ENCODE results near the gene BBS1.
A peak's percentile ranks its signal among the peaks of the same experiment; 100 is the strongest.
"Not testable (repeated sequence)": the region's sequence is repeated elsewhere in the genome, so short reads cannot be mapped to it uniquely, and the experiment has no call there.

Gene BBS1

DNA sequence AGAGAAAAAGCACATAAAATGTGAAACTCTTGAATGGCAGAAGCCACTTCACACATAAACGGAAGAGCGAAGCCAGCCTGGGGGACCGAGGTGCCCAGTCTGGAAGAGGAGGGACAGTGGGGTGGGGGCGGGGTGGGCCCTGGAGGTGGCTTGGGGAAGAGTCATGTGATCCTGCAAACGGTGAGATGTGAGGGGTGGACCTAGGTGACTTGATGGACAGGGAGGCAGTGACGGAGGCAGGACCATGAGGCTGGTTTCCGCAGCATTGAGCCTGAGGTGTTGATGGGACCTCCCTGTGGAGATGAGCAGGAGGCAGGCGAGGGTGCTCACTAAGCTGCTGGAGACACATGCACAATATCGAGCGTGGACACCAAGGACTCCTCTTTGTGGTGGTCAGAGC is 18.6 kb downstream of the BBS1 start:
- DNase-seq: no peak

DNA sequence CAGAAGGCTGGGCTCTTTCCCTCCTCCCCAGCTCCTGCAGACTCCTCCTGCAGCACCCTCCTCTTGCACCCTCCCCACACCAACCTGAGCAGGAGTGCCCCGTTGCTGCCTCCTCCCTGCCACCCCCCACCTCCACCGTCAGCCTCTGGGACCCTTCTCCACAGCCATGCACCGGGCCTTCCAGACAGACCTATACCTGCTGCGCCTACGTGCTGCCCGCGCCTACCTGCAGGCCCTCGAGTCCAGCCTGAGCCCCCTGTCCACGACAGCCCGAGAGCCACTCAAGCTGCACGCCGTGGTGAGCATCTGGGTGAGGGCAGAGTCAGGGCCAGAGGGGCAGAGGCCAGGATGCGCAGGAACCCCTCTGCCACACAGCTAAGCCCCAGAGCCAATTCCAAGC is 19.2 kb downstream of the BBS1 start:
- no peak for DNase-seq

DNA sequence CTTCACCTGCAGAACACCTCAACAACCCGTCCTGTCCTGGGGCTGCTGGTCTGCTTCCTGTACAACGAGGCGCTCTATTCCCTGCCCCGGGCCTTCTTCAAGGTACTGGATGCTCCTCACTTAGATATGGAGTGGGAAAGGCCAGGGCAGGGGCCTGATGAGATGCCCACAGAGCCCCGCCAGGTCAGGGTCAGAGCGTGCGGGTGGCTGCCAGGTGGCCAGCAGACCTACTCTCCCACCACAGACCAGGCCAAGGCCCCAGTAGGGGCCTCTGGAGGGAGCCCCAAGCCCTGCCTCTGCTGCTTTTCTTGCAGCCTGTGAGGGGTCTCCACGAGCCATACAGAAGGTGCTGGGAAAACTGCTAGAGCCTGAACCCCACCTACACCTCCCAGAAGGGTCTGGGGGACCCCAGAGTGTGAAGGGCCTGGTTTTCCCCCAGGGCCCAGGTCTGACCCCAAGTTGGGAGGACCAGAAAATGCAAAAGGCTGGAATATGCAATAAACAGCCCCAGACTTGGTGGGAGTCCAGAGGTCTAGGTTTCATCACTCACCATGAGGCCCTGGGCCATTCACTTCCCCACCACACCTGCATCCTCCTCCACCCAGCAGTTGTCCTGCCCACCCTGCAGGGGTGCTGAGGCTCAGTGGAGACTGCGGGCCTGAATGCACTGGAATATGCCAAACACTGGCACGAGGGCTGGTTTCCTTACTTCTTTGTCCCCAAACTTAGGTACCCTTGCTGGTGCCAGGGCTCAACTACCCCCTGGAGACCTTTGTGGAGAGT is 20.7 kb downstream of the BBS1 start:
- no peak for DNase-seq

DNA sequence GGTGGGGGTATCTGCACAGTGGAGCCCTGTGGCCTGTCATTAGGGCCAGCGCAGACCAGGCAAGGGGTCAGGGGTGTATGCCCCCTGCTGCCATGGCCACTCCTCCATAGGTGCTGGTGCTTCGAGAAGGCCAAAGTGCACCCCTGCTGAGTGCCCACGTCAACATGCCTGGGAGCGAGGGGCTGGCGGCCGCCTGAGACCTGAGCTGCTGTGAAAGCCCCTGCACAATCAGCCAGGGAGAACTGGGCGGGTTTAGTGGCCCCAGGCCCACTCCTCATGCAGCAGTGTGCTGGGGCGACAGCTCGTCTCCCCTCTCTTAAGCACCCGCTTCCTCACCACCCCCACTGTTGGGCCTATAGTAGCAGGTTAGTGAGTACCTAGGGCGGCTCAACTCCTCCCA is 21.4 kb downstream of the BBS1 start:
- DNase-seq: no peak

DNA sequence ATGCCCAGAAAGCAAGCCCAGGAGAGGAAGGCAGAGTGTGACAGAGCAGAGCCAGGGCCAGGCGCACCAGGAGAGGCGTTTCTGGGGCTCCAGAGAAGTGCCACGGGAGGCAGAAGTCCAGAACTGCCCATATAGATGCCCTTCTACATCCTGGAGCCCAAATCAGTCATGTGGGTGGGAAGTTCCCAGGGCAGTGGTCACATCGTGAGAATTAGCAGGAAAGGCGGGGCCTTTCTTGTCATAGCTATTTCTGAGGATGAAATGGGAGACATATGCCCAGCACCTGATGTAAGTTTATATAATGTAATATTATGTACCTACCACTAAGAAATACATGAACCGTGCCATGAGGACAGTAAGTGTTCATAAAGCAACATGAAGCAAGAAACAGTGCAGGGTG is 22.3 kb downstream of the BBS1 start:
- DNase-seq: no peak

DNA sequence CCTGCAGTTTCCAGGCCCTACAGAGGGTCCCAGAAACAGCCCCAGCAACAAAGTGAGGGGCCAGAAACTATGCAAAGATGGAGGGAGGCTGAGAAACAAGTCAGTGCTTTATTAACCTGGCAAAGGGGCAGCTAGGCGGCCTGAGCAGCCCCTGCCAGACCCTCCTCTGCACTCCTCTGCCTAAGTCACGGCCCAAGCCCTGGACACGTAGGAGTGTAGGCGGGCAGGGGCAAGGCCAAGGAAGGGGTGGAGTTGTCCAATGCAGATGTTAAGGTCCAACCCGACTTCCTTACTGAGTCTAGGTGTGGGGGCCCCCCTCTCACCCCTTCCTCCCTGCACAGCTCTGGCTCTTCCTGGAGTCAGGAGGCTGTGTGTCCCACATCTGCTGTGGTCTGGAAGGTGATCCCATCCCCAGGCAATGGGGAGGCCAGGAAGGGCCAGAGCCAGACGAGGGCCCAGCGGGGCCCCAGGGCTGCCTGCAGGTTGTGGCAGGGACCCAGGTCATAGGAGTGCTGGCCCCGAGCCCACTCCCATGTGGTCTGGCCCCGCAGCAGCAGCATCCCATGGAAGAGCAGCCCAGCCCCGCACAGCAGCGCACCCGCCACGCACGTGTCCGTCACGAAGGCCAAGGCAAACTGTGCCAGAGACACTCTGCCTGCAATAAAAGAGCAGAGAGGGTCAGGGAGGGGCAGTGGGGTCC is 28.9 kb downstream of the BBS1 start:
- DNase-seq: no peak

DNA sequence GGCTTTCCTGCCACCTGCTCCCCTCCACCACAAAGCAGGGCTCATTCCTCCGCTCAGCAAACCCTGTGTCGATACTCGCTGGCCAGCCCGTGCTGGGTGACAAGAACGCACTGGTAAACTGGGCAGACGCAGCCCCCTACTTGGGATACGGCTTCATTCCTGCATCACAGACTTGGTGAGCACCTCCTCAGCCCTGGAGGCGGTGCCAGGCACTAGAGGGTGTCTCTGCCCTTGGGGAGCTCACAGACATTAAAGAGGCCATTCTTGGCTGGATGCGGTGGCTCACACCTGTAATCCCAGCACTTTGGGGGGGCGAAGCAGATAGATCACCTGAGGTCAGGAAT is 29.4 kb downstream of the BBS1 start:
- DNase-seq: no peak

DNA sequence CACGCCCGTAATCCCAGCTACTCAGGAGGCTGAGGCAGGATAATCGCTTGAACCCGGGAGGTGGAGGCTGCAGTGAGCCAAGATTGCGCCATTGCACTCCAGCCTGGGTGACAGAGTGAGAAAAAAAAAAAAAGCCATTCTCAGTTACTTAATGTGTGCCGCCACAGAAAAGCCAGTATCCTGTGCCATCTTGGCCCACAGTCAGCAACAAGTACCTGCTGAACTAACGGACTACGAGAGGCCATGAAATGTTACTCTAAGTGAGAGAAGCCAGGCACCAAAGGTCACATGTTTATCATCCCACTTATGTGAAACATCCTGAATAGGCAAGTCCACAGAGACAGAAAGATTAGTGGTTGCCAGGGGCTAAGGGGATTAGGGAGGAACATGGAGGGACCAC is 30.2 kb downstream of the BBS1 start:
- DNase-seq: not testable (repeated sequence)

DNA sequence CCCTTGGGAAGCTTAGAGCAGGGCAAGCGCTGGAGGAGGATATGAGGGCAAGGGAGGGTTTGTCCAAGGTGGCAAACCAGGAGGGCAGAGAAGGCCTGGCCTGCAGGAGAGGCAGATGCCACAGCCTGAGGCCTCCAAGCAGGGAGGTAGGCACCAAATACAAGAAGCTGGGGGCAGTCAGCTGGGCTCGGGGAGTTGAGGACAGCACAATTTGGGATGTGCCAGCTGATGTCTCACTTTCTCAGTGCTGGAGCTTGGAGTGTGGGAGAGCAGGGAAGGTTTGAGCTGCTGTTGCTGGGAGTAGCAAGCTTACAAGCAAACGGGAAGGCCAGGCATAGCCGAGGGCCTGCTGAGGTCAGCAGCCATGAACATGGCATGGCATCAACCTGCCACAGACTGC is 31.5 kb downstream of the BBS1 start:
- DNase-seq: peak; percentile 23

DNA sequence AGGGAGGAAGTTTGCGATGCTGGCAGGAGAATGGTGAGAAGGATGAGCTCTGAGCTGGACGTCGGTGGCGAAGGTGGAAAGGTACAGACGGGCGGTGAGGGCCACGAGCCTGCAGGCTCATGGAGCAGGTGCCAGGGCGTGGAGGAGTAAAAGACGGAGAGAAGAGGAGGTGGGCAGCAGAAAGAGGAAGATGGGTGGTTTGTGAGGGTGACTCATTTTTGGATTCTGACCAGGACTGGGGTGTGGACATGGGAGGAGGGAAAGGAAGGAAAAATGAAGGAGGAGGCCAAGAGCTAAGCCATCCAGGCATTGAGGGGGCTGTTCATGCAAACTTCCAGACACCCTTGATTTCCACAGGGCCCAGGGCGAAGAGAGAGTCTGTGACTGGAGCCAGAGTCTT is 31.9 kb downstream of the BBS1 start:
- peak; percentile 75 for DNase-seq

DNA sequence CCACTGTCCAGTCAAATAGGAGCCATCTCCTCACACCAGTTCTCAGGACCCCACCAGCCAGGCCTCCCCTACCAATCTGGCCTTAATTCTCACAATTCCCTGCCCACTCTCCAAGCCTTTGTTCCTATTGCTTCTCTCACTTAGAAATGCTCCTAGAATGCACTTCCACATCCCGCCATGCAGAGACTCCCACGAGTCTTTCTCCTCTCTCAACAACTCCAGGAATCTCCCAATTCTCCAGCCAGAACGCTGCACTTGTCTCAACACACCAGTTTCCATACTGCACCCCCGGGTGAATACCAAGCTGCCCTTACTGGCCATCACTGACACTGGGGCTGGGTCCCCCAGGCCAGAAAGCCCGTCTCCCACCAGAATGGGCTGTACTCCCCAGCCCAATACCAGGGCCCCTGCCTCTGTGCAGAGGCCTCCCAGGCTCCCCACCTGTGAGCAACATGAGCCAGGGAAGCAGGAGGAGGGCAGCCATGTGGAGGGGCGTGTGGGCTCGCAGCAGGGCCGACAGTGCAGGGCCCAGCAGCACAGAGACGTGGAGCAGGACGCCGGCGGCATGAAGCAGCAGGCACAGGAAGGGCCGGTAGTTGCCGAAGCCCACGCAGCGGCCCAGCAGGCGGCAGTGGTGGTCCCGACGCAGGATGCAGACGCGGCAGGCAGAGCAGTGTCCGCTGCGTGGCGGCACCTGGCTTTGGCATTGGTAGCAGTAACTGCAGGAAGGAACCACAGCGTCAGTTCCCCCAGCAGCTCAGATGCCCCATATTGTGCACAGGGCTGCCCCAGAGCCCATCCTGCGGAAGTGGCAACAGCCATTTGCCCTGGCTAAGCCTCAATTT is 33.0 kb downstream of the BBS1 start:
- DNase-seq: no peak

DNA sequence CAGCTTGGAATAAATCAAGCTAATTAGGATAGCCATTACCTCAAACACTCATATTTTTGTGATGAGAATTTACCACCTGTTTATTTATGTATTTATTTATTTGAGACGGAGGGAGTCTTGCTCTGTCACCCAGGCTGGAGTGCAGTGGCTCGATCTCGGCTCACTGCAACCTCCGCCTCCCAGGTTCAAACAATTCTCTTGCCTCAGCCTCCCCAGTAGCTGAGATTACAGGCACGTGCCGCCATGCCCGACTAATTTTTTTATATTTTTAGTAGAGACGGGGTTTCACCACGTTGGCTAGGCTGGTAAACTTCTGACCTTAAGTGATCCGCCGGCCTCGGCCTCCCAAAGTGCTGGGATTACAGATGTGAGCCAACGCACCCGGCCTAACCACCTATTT is 34.5 kb downstream of the BBS1 start:
- DNase-seq: not testable (repeated sequence)

DNA sequence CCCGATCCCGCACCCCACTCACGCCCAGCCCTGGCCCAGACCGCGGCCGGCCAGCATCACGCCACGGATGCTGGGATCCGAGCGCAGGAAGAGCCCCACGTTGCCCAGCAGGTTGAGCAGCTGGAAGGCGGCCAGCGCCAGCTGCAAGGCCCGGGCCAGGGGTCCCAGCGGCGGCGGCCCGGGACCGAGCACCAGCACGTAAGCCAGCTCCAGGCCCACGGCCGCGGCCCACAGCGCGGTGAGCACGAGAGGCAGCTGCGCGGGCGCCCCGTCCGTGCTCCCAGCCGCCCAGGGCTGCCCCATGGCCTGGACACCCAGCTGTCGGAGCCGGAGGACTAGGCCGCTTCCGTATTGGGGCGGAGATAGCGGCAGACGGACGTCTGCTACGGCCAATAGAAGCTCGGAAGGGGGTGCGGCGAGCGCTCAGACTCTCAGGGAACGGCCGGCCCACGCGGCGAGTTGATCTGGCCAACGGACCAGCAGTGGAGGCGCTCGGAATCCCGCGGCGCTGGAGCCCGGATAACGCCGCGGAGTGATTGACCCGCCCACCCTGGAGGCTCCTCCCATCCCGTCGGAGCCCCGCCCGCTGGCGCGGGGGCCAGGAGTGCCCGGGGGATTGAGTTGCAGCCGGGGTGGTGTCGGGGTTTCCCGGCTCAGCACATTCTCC is 35.4 kb downstream of the BBS1 start, which contains the start of gene ZDHHC24:
Gene ZDHHC24, minus strand, starts transcription at position 348 of the 667 bp plus-strand sequence. Its CDS starts 45 bp downstream, at position 303.
- peak; percentile 98 for DNase-seq

DNA sequence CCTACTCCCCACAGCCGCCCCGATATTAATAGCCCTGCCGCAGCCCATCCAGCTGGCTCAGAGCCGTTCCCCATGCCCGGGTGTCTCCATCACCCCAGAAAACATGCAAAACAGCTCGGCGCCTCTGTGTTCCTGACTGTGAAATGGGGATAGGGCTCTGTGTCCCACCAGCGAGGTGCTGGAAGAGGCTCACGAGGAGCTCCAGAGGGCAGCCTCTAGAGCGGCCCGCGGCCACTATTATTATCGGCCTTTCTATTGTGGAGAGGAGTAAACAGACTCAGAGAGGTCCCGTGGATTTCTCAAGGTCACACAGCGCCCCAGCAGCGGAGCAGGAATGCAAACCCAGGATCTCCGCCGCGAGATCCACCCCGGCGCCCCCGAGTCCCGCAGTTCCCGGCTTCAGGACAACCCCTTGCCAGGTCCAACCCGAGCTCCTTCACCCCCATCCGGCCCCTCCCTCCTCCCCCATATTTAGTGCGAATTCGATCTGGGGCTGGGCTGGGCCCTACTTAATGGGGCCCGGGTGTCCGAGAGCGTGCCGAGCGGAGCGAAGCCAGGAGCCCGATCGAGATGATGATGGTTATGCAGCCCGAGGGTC is 36.0 kb downstream of the BBS1 start, which contains the start of gene ACTN3:
Gene ACTN3, plus strand, starts transcription at position 536 of the 598 bp plus-strand sequence. Its CDS starts 35 bp downstream, at position 571.
- DNase-seq: no peak

DNA sequence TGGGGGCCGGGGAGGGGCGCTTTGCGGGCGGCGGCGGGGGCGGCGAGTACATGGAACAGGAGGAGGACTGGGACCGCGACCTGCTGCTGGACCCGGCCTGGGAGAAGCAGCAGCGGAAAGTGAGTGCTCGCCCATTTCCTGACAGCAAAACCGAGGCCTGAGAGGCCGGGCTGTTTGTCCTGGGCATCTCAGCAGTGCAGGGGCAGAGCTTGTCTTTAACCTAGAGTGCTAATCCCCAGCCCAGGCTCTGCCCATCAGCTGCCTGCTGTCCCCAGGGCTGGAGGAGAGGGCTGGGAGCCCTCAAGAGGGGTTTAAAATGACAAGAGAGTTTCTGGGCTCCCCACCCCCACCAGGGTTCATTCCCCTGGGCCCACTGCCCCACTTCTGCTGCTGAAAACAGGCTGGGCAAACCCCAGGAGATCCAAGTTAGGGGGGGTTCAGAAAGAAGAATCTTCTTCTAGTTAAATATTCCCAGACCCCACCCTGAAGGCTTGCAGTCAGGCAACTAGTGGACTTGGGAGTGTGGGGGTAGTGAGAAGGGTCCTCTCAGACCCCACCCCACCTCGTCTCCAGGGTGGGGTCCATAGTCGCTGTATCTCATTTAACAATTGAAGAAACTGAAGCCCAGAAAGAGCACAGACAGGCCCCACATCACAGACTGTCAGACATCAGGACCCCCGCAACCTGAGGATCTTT is 36.7 kb downstream of the BBS1 start:
- DNase-seq: no peak

DNA sequence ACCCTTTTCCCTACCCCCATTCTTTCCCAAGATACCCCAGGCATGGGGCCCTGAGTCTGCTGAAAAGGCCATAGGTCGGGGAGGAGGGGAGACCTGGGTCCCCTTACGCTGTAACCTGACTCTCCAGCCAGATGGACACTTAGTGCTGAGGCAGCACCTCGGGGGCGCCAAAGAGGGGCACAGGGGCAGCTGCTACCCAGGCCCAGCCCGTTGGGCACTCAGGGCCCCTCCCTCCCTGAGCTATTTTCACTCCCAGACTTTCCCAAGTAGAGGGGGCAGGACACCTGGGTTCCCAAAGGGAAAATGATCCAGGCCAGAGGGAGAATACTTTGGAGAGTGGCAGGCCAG is 37.2 kb downstream of the BBS1 start:
- no peak for DNase-seq

DNA sequence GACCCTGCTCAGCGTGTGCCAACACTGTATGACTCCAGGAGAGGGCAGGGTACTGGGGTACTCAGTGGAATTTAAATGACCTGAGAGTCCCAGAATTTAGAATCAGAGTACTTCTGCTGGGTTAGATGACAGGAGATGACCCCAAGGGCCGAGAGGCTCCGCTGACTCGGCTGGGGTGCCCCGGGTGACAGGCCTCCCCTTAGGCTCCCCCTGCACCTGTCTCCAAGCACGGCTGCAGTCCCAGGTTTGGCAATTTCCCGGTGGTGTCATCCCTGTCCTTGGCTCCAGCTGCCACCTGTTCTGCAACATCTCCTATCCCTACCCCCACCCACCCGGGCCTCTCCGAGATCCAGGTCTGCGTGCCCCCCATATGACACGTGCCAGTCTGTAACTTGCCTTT is 37.6 kb downstream of the BBS1 start:
- no peak for DNase-seq

DNA sequence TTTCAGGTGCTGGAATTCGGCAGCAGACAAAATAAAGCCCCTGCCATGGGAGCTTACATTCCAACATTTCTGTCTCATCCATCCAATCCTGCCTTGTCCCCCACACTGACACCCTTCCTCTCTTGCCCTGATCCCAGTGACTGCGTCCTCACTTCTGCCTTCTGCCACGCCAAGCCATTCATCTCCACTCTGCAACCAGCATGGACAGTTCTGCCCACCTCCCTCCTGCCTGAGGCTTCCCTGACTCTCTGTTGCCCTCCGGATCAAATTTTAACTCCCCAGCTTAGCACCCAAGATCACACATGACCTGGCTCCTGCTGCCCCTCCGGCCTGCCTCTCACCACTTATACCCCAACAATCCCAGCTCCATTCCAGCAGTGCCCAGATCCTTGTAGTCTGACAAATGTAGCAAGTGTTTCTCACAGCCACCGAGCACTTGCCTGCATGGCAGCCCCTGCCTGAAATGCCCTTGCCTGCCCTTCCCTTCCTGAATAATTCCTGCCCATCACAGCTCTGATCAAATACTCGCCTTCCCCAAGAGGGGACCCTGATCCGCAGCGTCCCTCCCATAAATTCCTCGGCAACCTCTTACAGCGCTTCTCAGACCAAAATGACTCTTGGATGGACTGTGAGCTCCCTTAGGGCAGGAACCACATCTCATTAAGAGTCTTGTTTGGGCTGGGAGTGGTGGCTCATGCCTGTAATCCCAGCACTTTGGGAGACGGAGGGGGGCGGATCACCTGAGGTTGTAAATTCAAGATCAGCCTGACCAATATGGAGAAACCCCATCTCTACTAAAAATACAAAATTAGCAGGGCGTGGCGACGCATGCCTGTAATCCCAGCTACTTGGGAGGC is 38.6 kb downstream of the BBS1 start:
- DNase-seq: no peak

DNA sequence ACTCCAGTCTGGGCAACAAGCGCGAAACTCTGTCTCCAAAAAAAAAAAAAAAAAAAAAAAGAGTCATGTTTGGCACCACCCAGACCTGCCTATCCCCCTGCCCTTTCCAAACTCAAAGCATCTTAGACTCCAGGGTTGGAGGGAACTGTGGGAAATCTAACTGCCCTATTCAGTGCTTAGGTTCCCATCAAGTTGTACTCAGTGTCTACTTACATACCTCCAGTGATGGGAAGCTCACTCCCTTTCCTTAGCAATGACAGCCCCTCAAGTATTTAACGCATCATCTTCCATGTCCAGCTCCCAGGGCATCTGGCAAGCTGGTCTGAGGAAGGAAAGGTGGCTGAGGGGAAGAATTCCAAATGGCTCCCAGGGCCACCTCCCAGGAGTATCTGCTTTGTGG is 39.3 kb downstream of the BBS1 start:
- no peak for DNase-seq

DNA sequence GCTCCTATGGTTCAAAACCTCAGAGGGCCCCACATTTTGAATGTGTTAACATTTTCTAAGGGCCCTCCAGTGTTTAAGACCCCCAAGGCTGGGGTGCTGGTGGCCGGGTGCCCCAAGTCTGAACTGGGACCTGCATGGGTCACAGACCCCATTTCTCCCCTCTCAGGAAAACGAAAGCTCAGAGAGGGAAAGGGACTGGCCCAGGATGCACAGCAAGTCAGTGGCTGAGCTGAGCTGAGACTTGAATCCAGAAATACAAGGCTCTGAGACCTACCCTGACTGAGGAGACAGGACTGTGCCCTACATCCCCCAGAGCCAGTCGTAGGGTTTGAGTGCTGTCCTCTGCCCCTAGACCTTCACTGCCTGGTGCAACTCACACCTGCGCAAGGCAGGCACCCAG is 40.5 kb downstream of the BBS1 start:
- DNase-seq: no peak

DNA sequence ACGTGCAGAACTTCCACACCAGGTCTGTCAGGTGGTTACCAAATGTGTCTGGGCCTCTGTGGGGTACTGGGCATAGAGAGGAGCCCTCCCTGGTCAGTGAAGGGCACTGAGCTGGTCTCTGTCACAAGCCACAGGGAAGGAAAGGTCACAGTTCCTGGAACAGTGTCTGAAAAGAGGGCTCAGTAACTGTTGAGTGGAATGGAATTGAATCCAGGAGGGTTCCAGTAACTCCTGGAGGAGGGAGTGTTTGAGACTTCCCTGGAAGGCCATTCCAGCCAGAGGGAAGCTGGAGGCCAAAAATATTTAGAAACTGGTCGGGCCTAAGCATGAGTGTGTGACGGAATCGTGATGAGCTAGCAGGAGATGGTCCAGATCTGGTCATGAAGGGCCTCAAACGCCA is 44.2 kb downstream of the BBS1 start:
- DNase-seq: no peak
